ENCODE results near the gene RTTN.

DNA sequence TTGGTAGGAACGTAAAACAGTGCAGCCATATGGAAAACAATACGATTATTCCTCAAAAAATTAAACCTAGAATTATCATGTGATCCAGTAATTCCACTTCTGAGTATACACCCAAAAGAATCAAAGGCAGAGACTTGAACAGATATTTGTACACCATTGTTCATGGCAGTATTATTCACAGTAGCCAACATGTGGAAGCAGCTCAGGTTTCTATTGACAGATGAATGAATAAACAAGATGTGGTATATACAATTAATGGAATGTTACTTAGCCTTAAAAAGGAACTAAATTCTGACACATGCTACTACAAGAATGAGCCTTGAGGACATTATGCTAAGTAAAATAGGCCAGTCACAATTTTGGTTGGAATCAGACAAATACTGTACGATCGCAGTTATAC, 14.2 kb upstream of the RTTN start:
- TF ChIP-seq POLR2AphosphoS5 (IDR thresholded peaks at IDR 0.05), result no peak
- TF ChIP-seq, protein P1, sequence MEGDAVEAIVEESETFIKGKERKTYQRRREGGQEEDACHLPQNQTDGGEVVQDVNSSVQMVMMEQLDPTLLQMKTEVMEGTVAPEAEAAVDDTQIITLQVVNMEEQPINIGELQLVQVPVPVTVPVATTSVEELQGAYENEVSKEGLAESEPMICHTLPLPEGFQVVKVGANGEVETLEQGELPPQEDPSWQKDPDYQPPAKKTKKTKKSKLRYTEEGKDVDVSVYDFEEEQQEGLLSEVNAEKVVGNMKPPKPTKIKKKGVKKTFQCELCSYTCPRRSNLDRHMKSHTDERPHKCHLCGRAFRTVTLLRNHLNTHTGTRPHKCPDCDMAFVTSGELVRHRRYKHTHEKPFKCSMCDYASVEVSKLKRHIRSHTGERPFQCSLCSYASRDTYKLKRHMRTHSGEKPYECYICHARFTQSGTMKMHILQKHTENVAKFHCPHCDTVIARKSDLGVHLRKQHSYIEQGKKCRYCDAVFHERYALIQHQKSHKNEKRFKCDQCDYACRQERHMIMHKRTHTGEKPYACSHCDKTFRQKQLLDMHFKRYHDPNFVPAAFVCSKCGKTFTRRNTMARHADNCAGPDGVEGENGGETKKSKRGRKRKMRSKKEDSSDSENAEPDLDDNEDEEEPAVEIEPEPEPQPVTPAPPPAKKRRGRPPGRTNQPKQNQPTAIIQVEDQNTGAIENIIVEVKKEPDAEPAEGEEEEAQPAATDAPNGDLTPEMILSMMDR (IDR thresholded peaks at IDR 0.05), result no peak

Data from gastroesophageal sphincter (tissue), 3 donors.